Progenitor cell of endocrine pancreas (in vitro differentiated cells): ENCODE measurements around the gene CMPK2. TPM values are rescaled to one million over a fixed set of nuclear protein-coding genes. Genes with fewer than 3 reads are reported as not detected.

ENCODE experiments used
- DNase-seq: peaks from one replicate; pipeline ENCODE4 v3.0.0; 2021; ENCODE audit warnings: low spot score; ENCODE audit not compliant: unreplicated experiment
- H3K27ac Mint-ChIP-seq: 2 replicates; pipeline ENCODE4 v1.8.0; 2021; ENCODE audit warnings: mild to moderate bottlenecking, moderate library complexity, mixed read lengths
- H3K27me3 Mint-ChIP-seq: 2 replicates; pipeline ENCODE4 v1.8.0; 2021; ENCODE audit warnings: mixed read lengths
- H3K36me3 Mint-ChIP-seq: 2 replicates; pipeline ENCODE4 v1.8.0; 2022; ENCODE audit warnings: mixed read lengths; ENCODE audit not compliant: insufficient read depth
- H3K4me1 Mint-ChIP-seq: 2 replicates; pipeline ENCODE4 v1.8.0; 2021; ENCODE audit warnings: low read depth, mixed read lengths
- H3K4me3 Mint-ChIP-seq: 2 replicates; pipeline ENCODE4 v1.8.0; 2021; ENCODE audit warnings: low read depth, mild to moderate bottlenecking, moderate library complexity, mixed read lengths
- H3K9me3 Mint-ChIP-seq: 2 replicates; pipeline ENCODE4 v1.8.0; 2021; ENCODE audit warnings: low read depth, mixed read lengths
- CTCF ChIP-seq: fragments of 200-600 bp; sonication (generic); IDR thresholded peaks from one replicate; pipeline ENCODE4 v1.5.0; 2021; ENCODE audit warnings: antibody characterized with exemption, mild to moderate bottlenecking; ENCODE audit not compliant: unreplicated experiment
- total RNA-seq: library from RNA; stranded (reverse); gene quantifications from 2 replicates; pipeline ENCODE4 v1.2.1, GENCODE V29; 2021

The CMPK2 gene
- total RNA-seq, 1 donor from 2014 or later = 3.4 TPM

GRCh38 chr2:6824962-6825361, 40.7 kb downstream of the CMPK2 start:
- DNase-seq = no peak
- H3K27me3 Mint-ChIP-seq = peaks cover 4% of the 10 kb centered on the region
- H3K27ac Mint-ChIP-seq = no peak overlapping the region
- H3K36me3 Mint-ChIP-seq = no peaks in the 10 kb centered on the region
- no peak overlapping the region for H3K4me3 Mint-ChIP-seq
- TF ChIP-seq CTCF = no peak
- H3K4me1 Mint-ChIP-seq = peaks cover 6% of the 10 kb centered on the region
- peaks cover 1% of the 10 kb centered on the region for H3K9me3 Mint-ChIP-seq

GRCh38 chr2:6823111-6823510, 42.6 kb downstream of the CMPK2 start:
- H3K9me3 Mint-ChIP-seq = no peaks in the 10 kb centered on the region
- peaks cover 6% of the 10 kb centered on the region for H3K4me1 Mint-ChIP-seq
- DNase-seq = no peak
- no peak for TF ChIP-seq CTCF
- no peak overlapping the region for H3K4me3 Mint-ChIP-seq
- no peak overlapping the region for H3K27ac Mint-ChIP-seq
- peaks cover 4% of the 10 kb centered on the region for H3K27me3 Mint-ChIP-seq
- no peaks in the 10 kb centered on the region for H3K36me3 Mint-ChIP-seq

GRCh38 chr2:6822406-6822805, 43.3 kb downstream of the CMPK2 start:
- no peak overlapping the region for H3K27ac Mint-ChIP-seq
- no peak for TF ChIP-seq CTCF
- H3K27me3 Mint-ChIP-seq = peaks cover 5% of the 10 kb centered on the region
- H3K36me3 Mint-ChIP-seq = no peaks in the 10 kb centered on the region
- DNase-seq = no peak
- no peaks in the 10 kb centered on the region for H3K9me3 Mint-ChIP-seq
- H3K4me1 Mint-ChIP-seq = no peaks in the 10 kb centered on the region
- H3K4me3 Mint-ChIP-seq = no peak overlapping the region

GRCh38 chr2:6820903-6821584, 44.7 kb downstream of the CMPK2 start:
- H3K9me3 Mint-ChIP-seq = no peaks in the 10 kb centered on the region
- no peak overlapping the region for H3K27ac Mint-ChIP-seq
- DNase-seq = no peak
- peaks cover 8% of the 10 kb centered on the region for H3K27me3 Mint-ChIP-seq
- H3K4me3 Mint-ChIP-seq = no peak overlapping the region
- H3K36me3 Mint-ChIP-seq = no peaks in the 10 kb centered on the region
- no peak for TF ChIP-seq CTCF
- H3K4me1 Mint-ChIP-seq = no peaks in the 10 kb centered on the region

GRCh38 chr2:6820236-6820635, 45.5 kb downstream of the CMPK2 start:
- H3K4me3 Mint-ChIP-seq = no peak overlapping the region
- no peak overlapping the region for H3K27ac Mint-ChIP-seq
- H3K4me1 Mint-ChIP-seq = no peaks in the 10 kb centered on the region
- H3K9me3 Mint-ChIP-seq = peaks cover 3% of the 10 kb centered on the region
- no peaks in the 10 kb centered on the region for H3K36me3 Mint-ChIP-seq
- DNase-seq = no peak
- peaks cover 8% of the 10 kb centered on the region for H3K27me3 Mint-ChIP-seq
- TF ChIP-seq CTCF = no peak
